ENCODE measurements around the gene GPR152. TPM values are rescaled to one million over a fixed set of nuclear protein-coding genes. Genes with fewer than 3 reads are reported as not detected.
"Not testable (repeated sequence)": the region's sequence is repeated elsewhere in the genome, so short reads cannot be mapped to it uniquely, and the experiment has no call there.

The GPR152 gene
- polyA plus RNA-seq, 5 donors, result not detected

DNA sequence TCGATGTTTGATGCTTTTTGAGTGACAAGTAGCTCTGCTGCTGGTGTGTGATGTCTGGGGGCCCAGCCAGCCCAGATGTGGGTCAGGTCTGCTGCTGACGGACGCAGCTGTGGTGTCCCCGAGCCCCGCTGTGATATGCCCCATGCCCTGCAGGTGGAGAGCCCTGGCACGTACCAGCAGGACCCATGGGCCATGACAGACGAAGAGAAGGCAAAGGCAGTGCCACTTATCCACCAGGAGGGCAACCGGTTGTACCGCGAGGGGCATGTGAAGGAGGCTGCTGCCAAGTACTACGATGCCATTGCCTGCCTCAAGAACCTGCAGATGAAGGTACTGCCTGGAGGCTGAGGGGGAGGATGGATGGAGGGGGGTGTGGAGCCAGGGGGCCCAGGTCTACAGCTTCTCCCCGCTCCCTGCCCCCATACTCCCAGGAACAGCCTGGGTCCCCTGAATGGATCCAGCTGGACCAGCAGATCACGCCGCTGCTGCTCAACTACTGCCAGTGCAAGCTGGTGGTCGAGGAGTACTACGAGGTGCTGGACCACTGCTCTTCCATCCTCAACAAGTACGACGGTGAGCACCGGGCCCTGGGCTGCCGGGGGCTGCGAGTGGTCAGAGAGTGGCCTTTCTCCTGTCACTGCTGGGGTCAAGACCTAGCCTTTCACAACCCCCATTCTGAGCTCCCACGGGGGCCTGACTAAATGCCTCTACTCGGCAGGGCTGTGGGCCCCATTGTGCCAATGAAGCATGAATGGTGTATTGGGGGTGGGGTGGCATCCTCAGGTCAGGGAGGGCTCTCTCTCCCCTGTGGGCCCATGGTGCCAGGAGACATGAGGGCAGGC lies 37.6 kb upstream of the GPR152 start:
- no peak for DNase-seq

GRCh38 chr11:67489203-67489884 lies 36.8 kb upstream of the GPR152 start:
- no peak for DNase-seq

DNA sequence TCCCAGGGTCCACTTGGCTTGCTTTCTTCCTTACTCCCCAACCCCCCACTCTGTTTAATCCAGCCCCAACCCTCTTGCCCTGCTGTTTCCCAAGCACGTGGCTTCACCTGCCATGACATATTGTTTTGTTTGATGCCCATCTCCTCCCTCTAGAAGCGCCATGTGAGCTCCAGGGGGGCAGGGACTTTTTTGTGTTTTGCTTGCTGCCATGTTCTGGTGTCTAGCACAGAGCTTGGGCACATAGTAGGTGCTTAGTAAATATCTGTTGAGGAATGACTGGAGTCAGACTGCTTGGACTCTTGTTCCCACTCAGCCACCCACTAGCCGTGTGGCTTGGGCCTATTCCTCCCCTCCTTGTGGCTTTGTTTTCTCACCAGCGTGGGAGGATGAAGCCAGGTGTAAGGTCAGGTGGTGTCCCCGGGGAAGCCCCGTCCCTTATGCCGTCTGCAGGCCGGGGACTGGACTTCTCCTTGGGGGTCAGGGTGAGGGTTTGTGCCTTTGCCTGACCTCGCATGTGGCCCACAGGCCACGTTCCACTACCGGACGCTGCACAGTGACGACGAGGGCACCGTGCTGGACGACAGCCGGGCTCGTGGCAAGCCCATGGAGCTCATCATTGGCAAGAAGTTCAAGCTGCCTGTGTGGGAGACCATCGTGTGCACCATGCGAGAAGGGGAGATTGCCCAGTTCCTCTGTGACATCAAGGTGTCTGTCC lies 34.1 kb upstream of the GPR152 start:
- DNase-seq, result no peak

- DNase-seq, result not testable (repeated sequence)
Measured at GRCh38 chr11:67485873-67486361, 33.4 kb upstream of the GPR152 start.

- DNase-seq, result no peak
Measured at GRCh38 chr11:67484847-67485311, 32.4 kb upstream of the GPR152 start.

GRCh38 chr11:67483831-67484665 lies 31.5 kb upstream of the GPR152 start:
- DNase-seq, result no peak

DNA sequence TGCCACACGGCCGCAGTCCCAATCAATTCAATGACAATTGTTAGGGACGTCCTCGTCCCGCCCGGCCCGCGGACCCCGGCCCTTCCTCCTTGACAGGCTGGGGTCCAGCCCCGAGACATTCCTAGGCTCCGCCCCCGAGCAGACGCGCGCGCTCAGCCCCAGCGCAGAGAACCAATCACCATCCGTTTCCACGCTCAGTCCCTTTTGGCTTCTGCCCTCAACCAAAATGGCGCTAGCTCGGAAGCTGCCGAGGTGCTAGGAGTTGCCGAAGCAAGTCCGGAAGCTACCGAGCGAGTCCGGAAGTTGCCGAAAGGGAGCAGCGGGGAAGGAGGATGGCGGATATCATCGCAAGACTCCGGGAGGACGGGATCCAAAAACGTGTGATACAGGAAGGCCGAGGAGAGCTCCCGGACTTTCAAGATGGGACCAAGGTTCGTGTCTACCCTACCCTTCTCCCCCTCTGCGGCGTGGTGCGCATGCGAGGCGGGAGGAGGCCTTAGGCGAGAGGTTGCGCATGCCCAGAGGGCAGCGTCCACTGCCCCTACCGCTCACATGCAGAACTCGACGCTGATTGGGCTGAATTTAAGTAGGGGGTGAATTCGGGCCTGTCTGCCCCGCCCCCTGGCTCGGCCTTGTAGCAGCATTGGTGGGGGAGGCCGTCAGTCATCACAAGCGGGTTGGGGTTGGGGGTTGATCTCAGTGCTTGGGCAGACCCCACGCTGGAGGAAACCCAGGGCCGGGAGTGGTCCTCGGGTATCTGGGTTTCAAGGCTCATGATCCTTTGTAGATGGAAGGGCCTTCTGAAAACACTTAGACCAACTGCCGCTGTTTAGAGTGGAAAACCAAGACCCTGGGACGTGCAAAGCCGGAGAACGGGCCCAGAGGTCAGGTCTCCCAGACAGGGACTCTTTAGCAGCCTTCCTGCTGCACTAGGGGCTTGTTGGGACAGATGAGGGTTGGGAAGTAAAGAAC lies 30.6 kb upstream of the GPR152 start, which contains the start of gene AIP:
AIP (plus strand) TSS at position 200 of the 972 bp plus-strand sequence; CDS start at position 333, 133 bp downstream.
- DNase-seq, result peak; percentile 97

- DNase-seq, result no peak
Measured at GRCh38 chr11:67482275-67482826, 29.8 kb upstream of the GPR152 start.

DNA sequence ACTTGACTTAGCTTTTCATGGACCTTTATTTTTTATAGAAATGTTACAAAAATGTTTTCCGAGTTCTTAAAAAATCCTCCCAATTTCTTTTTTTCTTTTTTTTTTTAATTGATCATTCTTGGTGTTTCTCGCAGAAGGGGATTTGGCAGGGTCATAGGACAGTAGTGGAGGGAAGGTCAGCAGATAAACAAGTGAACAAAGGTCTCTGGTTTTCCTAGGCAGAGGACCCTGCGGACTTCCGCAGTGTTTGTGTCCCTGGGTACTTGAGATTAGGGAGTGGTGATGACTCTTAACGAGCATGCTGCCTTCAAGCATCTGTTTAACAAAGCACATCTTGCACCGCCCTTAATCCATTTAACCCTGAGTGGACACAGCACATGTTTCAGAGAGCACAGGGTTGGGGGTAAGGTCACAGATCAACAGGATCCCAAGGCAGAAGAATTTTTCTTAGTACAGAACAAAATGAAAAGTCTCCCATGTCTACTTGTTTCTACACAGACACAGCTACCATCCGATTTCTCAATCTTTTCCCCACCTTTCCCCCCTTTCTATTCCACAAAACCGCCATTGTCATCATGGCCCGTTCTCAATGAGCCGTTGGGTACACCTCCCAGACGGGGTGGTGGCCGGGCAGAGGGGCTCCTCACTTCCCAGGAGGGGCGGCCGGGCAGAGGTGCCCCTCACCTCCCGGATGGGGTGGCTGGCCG lies 25.0 kb upstream of the GPR152 start:
- DNase-seq, result not testable (repeated sequence)

GRCh38 chr11:67476692-67477091 lies 24.2 kb upstream of the GPR152 start:
- DNase-seq, result not testable (repeated sequence)

- DNase-seq, result no peak
Measured at GRCh38 chr11:67472882-67473281, 20.4 kb upstream of the GPR152 start.

DNA sequence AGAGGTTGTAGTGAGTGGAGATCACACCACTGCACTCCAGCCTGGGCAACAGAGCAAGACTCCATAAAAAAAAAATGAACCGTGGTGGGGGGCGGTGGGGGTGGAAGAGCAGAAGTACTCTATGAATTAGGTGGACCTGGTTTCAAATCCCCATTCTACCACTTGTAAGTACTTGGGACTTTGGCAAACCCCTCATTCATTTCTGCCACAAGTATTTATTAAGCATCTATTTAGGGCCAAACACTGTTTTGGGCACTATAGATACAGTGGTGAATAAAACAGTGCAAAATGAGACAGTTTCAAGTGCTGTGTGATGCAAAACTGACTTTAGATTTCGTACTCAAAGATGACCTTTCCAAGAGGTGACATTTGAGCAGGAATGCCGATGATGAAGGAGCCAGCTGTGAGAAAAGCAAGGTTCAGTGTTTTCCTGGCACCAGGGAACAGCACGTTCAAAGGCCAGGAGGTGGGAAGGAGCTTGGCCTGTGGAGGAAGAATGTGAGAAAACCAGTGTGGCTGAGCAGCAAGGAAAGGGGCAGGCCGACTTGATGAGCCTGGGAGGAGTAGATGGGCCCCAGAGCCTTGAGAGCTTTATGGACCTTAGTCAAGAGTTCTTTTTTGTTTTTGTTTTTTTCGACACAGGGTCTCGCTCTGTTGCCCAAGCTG lies 17.9 kb upstream of the GPR152 start:
- no peak for DNase-seq

DNA sequence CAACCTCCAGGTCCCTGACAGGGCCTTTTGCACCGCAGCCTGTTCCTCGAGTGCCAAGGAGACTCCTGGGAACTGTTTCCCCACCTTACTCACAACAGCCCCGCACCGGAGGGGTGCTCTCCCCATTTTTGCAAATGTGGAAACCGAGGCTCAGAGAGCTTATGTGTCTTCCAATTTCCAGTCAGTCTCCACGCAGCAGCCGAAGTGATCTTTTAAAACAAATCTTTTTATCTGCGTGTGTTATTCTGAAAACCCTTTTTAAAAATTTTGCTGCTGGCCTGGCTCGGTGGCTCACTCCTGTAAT lies 16.9 kb upstream of the GPR152 start:
- no peak for DNase-seq

- DNase-seq, result peak; percentile 88 to 90
Measured at GRCh38 chr11:67468759-67469507, 16.4 kb upstream of the GPR152 start, which contains the start of gene TMEM134. Gene TMEM134 (minus strand): TSS chr11:67469251. CDS start chr11:67469192, 59 bp downstream.

DNA sequence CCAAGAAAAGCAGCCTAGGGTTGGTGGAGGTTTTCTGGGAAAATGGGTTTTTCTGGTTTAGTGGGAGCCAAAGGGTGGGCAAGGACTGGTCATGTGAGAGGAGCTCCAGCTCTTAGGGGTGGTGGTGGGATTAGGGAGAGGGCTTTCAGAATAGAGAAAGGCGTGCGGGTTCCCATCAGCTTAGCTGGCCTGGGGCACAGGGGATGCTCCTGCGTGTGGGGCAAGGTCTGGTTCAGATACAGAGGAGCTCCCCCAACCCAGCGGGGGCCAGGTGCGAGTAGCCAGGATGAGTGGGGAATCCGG lies 15.9 kb upstream of the GPR152 start:
- no peak for DNase-seq

- no peak for DNase-seq
Measured at GRCh38 chr11:67468056-67468455, 15.5 kb upstream of the GPR152 start.

DNA sequence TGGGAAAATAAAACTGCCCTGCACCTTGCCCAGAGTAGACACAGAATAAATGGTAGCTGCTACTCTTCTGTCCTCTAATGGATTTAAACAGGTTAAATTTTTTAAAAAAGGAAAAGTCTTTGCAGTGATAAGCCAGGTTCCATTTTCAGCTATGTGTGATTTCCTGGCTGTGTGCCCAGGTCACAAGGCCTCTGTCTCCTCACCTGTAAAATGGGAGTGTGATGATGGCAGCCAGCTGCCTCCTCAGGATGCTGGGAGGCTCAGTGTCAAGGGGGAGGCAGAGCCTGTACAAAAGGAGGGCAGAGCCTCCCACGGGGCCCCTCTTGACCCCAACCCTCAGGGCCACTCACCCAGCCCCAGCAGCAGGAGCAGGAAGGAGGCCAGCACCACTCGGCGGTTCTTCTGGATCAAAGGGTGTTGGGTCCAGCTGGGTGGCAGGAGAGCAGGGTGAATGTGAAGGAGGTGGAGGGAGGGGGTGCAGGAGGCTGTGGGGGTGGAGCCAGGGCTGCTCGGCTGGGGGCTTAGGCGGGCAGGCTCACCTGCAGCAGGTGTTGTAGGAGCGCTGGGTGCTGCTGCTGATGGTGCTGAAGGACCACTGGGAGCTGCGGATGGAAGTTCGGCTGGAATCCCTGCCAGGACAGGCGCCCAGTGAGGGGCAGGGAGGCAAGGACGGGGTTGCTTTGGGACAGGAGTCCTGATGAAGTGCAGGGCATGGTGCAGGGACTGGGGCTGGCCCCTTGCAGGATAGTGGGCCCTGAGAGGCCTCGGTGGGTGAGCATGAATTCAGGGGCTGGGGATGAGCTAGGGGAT lies 14.6 kb upstream of the GPR152 start:
- no peak for DNase-seq
